H1 (cell line): ENCODE data around the gene LRRC46. TPM values are rescaled to one million over a fixed set of nuclear protein-coding genes. Genes with fewer than 3 reads are reported as not detected.

Source experiments
- ASH2L ChIP-seq: fragments of 200-600, 300-600 bp; sonication (generic); IDR thresholded peaks from one replicate; pipeline ENCODE4 v1.7.1; 2017; ENCODE audit warnings: low read length
- CHD7 ChIP-seq: fragments of 300-600 bp; sonication (generic); IDR thresholded peaks from 2 replicates; pipeline ENCODE4 v1.7.1; 2012; ENCODE audit warnings: low read length, moderate library complexity, mild to moderate bottlenecking, inconsistent platforms; ENCODE audit not compliant: insufficient replicate concordance
- CTCF ChIP-seq, 3 experiments: IDR thresholded peaks; 1 replicate in 2 of 3; 2 replicates in 1 of 3; pipeline versions ENCODE4 v1.5.1 to v1.6.1; 2011; ENCODE audit warnings: low read length in 3 of 3, mild to moderate bottlenecking in 3 of 3, inconsistent platforms in 2 of 3, low read depth in 1 of 3, moderate library complexity in 1 of 3; ENCODE audit not compliant: insufficient read depth in 1 of 3; ENCODE audit errors: control extremely low read depth in 1 of 3
- NANOG ChIP-seq: IDR thresholded peaks from 2 replicates; pipeline ENCODE4 v1.6.1; 2011; ENCODE audit warnings: low read length, low read depth, mild to moderate bottlenecking, inconsistent platforms; ENCODE audit not compliant: insufficient read depth, poor library complexity, severe bottlenecking
- SP4 ChIP-seq: IDR thresholded peaks from 2 replicates; pipeline ENCODE4 v1.6.1; 2012; ENCODE audit warnings: low read length, inconsistent platforms
- YY1 ChIP-seq: IDR thresholded peaks from 2 replicates; pipeline ENCODE4 v1.6.1; 2011; ENCODE audit warnings: low read depth, mild to moderate bottlenecking, low read length
- polyA plus RNA-seq, 7 experiments: library from polyadenylated mRNA; depleted of rRNA in 3 of 7; stranded (reverse) in 5 of 7; unstranded in 2 of 7; fragments of >200 nt in 5 of 7; fragments of 200-250 nt in 2 of 7; gene quantifications; 1 replicate in 5 of 7; 2 replicates in 1 of 7; 4 replicates in 1 of 7; pipeline versions ENCODE4 v1.2.1 to v1.2.3, GENCODE V29; 2011 to 2013; ENCODE audit warnings: missing spikeins in 2 of 7, mixed read lengths in 2 of 7
- total RNA-seq: library from RNA; stranded (reverse); fragmentation: NEBNext Ultra II Directional; extraction: Animal tissue kit (Norgen Biotek cat#: 25700); gene quantifications from 2 replicates; pipeline ENCODE4 v1.2.1, GENCODE V29; 2021

LRRC46 gene
- total and polyA plus RNA-seq, 2 of the 8 experiments (the other 6 are each of a cell fraction or from before 2014, with no cell fraction given) = 0.18 TPM; not detected in 1

GRCh38 chr17:47808830-47809480 lies 22.5 kb upstream of the LRRC46 start (continued):
- TF ChIP-seq SP4 (no peak), YY1 (no peak), CTCF (IDR thresholded peaks at IDR 0.05; ENCODE audit: control extremely low read depth in 1 of 3, insufficient read depth in 1 of 3, low read depth in 1 of 3, low read length in 3 of 3) (no peak), CHD7 (no peak), NANOG (no peak), ASH2L (no peak)
